ENCODE data around the gene C19orf25. TPM values are rescaled to one million over a fixed set of nuclear protein-coding genes. Genes with fewer than 3 reads are reported as not detected.

The C19orf25 gene
- total RNA-seq, 2 donors from 2014 or later = 40.0 to 51.1 TPM

DNA sequence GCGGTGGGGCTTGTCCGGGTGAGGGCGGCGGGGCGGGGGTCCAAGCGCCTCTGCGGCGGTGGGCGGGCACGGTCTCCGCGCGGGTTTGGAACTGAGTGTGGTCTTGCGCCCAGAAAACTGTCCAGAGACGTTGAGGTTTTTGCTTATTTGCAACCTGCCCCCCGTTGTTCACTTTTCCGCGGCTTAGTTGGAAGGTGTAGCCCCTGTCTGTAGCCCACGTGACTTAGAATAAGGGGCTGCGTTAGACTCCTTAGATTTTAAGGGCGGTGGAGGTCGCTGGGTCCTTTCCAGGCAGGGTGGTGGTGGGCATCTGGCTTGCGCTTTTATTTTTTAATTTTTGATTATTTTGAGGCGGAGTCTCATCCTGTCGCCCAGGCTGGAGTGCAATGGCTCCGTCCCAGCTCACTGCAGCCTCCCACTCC lies 40.1 kb downstream of the C19orf25 start:
- Histone ChIP-seq H3K27me3 (ENCODE audit: control insufficient read depth, insufficient read depth, low read length, poor library complexity, severe bottlenecking) (no peaks in the 10 kb centered on the region), H3K9ac (ENCODE audit: extremely low read depth, low read length, poor library complexity, severe bottlenecking) (peak overlapping the region; percentile 98), H3K9me3 (ENCODE audit: control insufficient read depth, low read length) (no peaks in the 10 kb centered on the region), H3K27ac (ENCODE audit: low read depth, low read length) (peak overlapping the region; percentile 98), H3K36me3 (ENCODE audit: control insufficient read depth, insufficient read depth, low read length) (peaks cover 42% of the 10 kb centered on the region), H3K4me1 (ENCODE audit: control insufficient read depth, insufficient read depth, low read length) (no peaks in the 10 kb centered on the region), H3K4me3 (ENCODE audit: low read length) (peak overlapping the region; percentile 92)
- Mint-ChIP-seq H3K36me3 (ENCODE audit: low read depth) (peaks cover 44% of the 10 kb centered on the region), H3K27ac (peak overlapping the region; percentile 85), H3K27me3 (ENCODE audit: insufficient read depth) (no peaks in the 10 kb centered on the region), H3K9me3 (no peaks in the 10 kb centered on the region), H3K4me3 (peak overlapping the region; percentile 95), H3K4me1 (peaks cover 8% of the 10 kb centered on the region)
- 1% methylated on average over 14 to 26 of the region's 26 CpGs for WGBS, 2 experiments (ENCODE audit: insufficient coverage in 1 of 2, insufficient read length in 1 of 2)
- no peak for DNase-seq
- TF ChIP-seq, protein P1, sequence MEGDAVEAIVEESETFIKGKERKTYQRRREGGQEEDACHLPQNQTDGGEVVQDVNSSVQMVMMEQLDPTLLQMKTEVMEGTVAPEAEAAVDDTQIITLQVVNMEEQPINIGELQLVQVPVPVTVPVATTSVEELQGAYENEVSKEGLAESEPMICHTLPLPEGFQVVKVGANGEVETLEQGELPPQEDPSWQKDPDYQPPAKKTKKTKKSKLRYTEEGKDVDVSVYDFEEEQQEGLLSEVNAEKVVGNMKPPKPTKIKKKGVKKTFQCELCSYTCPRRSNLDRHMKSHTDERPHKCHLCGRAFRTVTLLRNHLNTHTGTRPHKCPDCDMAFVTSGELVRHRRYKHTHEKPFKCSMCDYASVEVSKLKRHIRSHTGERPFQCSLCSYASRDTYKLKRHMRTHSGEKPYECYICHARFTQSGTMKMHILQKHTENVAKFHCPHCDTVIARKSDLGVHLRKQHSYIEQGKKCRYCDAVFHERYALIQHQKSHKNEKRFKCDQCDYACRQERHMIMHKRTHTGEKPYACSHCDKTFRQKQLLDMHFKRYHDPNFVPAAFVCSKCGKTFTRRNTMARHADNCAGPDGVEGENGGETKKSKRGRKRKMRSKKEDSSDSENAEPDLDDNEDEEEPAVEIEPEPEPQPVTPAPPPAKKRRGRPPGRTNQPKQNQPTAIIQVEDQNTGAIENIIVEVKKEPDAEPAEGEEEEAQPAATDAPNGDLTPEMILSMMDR (conservative IDR thresholded peaks at IDR 0.05) = no peak

DNA sequence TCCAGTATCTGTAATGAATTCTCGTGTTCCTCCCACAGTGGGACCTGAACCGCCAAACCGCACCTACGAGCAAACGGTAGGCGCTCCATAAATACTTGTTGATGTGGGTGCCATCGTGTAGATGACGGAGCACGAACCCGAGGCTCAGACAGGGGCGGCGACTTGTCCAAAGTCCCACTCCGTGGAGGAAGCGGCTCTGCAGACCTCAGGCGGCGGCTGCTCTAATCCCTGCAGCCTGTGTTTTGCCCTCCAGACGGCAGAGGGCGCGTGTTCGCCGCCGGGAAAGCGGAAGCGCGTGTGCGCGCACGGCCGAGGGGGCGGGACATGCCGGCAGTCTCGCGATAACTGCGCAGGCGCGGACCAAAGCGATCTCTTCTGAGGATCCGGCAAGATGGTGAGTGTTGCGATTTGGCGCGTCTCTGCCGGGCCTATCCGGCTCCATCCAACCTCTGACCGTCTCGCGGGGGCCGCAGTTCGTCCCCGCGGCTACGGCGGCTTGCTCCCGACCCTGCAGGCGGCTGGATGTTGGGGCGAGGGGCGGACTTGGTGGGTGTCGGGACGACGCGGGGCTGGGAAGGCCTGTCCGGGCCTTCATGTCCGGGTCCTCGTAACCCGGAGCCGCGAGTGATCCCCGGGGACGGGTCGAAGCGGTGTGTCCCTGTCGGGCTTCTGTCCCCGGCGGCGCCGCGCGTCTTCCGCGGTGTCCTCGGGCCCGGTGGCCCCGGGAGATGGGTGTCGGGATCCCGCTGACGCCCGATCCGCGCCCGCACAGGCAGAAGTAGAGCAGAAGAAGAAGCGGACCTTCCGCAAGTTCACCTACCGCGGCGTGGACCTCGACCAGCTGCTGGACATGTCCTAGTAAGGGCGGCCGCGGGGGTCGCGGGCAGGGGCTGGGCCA lies 40.7 kb downstream of the C19orf25 start, which contains the start of gene RPS15:
TSS of gene RPS15 (plus strand) at position 362 of the 898 bp plus-strand sequence. CDS start at position 392, 30 bp downstream.
- no peaks in the 10 kb centered on the region for H3K9me3 Mint-ChIP-seq
- no peaks in the 10 kb centered on the region for H3K9me3 ChIP-seq (ENCODE audit: control insufficient read depth, low read length)
- H3K27ac Mint-ChIP-seq = peak within 1 kb of the TSS; percentile 99
- H3K27me3 Mint-ChIP-seq (ENCODE audit: insufficient read depth) = no peaks in the 10 kb centered on the region
- TF ChIP-seq, protein P1 (conservative IDR thresholded peaks at IDR 0.05) = peak; percentile 92
- no peaks in the 10 kb centered on the region for H3K4me1 ChIP-seq (ENCODE audit: control insufficient read depth, insufficient read depth, low read length)
- H3K4me1 Mint-ChIP-seq = peaks cover 8% of the 10 kb centered on the region
- peak within 1 kb of the TSS; percentile 98 for H3K27ac ChIP-seq (ENCODE audit: low read depth, low read length)
- H3K9ac ChIP-seq (ENCODE audit: extremely low read depth, low read length, poor library complexity, severe bottlenecking) = peak within 1 kb of the TSS; percentile 98
- H3K4me3 ChIP-seq (ENCODE audit: low read length) = peak within 1 kb of the TSS; percentile 92
- peaks cover 44% of the 10 kb centered on the region for H3K36me3 Mint-ChIP-seq (ENCODE audit: low read depth)
- WGBS, 2 experiments (ENCODE audit: insufficient coverage in 1 of 2, insufficient read length in 1 of 2) = 2 to 7% methylated on average over 36 to 100 of the region's 100 CpGs
- peaks cover 48% of the 10 kb centered on the region for H3K36me3 ChIP-seq (ENCODE audit: control insufficient read depth, insufficient read depth, low read length)
- no peaks in the 10 kb centered on the region for H3K27me3 ChIP-seq (ENCODE audit: control insufficient read depth, insufficient read depth, low read length, poor library complexity, severe bottlenecking)
- DNase-seq = peak; percentile 97
- H3K4me3 Mint-ChIP-seq = peak within 1 kb of the TSS; percentile 95

DNA sequence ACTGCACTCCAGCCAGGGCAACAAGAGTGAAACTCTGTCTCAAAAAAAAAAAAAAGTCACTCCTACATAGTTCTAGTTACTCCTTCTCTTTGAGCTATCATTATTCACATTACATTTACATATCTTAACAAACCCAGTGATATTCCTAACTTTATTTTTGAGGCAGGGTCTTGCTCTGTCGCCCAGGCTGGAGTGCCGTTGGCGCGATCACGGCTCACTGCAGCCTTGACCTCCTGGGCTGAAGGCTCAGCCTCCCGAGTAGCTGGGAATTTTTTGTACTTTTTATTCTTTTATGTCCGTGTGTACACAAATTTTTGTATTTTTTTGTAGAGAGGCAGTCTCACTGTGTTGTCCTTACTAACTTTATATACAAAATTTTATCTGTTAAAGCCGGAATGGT lies 41.4 kb downstream of the C19orf25 start:
- Histone ChIP-seq H3K36me3 (ENCODE audit: control insufficient read depth, insufficient read depth, low read length) (peaks cover 48% of the 10 kb centered on the region), H3K4me3 (ENCODE audit: low read length) (peak overlapping the region; percentile 92), H3K9me3 (ENCODE audit: control insufficient read depth, low read length) (no peaks in the 10 kb centered on the region), H3K27me3 (ENCODE audit: control insufficient read depth, insufficient read depth, low read length, poor library complexity, severe bottlenecking) (no peaks in the 10 kb centered on the region), H3K27ac (ENCODE audit: low read depth, low read length) (no peak overlapping the region), H3K9ac (ENCODE audit: extremely low read depth, low read length, poor library complexity, severe bottlenecking) (no peak overlapping the region), H3K4me1 (ENCODE audit: control insufficient read depth, insufficient read depth, low read length) (no peaks in the 10 kb centered on the region)
- H3K27me3 Mint-ChIP-seq (ENCODE audit: insufficient read depth) = no peaks in the 10 kb centered on the region
- peaks cover 8% of the 10 kb centered on the region for H3K4me1 Mint-ChIP-seq
- peaks cover 48% of the 10 kb centered on the region for H3K36me3 Mint-ChIP-seq (ENCODE audit: low read depth)
- 91 to 97% methylated on average over 5 to 7 of the region's 8 CpGs for WGBS, 2 experiments (ENCODE audit: insufficient coverage in 1 of 2, insufficient read length in 1 of 2)
- no peaks in the 10 kb centered on the region for H3K9me3 Mint-ChIP-seq
- TF ChIP-seq, protein P1 (conservative IDR thresholded peaks at IDR 0.05) = no peak
- H3K4me3 Mint-ChIP-seq = peak overlapping the region; percentile 95
- no peak for DNase-seq
- peak overlapping the region; percentile 99 for H3K27ac Mint-ChIP-seq

Data from endodermal cell (in vitro differentiated cells).